OCI-LY7 (cell line): ENCODE results near the gene RNF7.

ENCODE experiments used
- CTCF ChIP-seq: fragments of 200-600 bp; sonication (generic); conservative IDR thresholded peaks from 2 replicates; pipeline ENCODE4 v1.5.1; 2014; ENCODE audit warnings: mild to moderate bottlenecking, antibody characterized with exemption, low read length, moderate library complexity, mixed read lengths
- EZH2phosphoT487 ChIP-seq: fragments of 200-600 bp; sonication (generic); IDR thresholded peaks from 2 replicates; pipeline ENCODE4 v1.6.1; 2018; ENCODE audit warnings: low read depth, borderline replicate concordance, mild to moderate bottlenecking, mixed run types, antibody characterized with exemption, low read length, moderate library complexity, mixed read lengths

GRCh38 chr3:141779667-141780066 lies 41.6 kb downstream of the RNF7 start:
- TF ChIP-seq CTCF (no peak), EZH2phosphoT487 (no peak)
